Ishikawa (cell line): ENCODE data around the gene CD300E.

ENCODE experiments used
- CEBPB ChIP-seq: IDR thresholded peaks from 2 replicates; pipeline ENCODE4 v1.6.1; 2012
- CREB1 ChIP-seq: IDR thresholded peaks from 2 replicates; pipeline ENCODE4 v1.6.1; 2012; ENCODE audit warnings: low read depth
- EGR1 ChIP-seq: IDR thresholded peaks from 2 replicates; pipeline ENCODE4 v1.6.1; 2012
- EP300 ChIP-seq: IDR thresholded peaks from 2 replicates; pipeline ENCODE4 v1.6.1; 2012; ENCODE audit warnings: borderline replicate concordance
- FOXM1 ChIP-seq: IDR thresholded peaks from 2 replicates; pipeline ENCODE4 v1.6.1; 2012; ENCODE audit warnings: low read depth, borderline replicate concordance
- RAD21 ChIP-seq: IDR thresholded peaks from 2 replicates; pipeline ENCODE4 v1.6.1; 2012; ENCODE audit warnings: low read depth
- REST ChIP-seq: IDR thresholded peaks from 2 replicates; pipeline ENCODE4 v1.6.1; 2012; ENCODE audit warnings: low read depth, mild to moderate bottlenecking
- TAF1 ChIP-seq: IDR thresholded peaks from 2 replicates; pipeline ENCODE4 v1.6.1; 2012; ENCODE audit warnings: low read depth, mild to moderate bottlenecking
- TCF12 ChIP-seq: IDR thresholded peaks from 2 replicates; pipeline ENCODE4 v1.6.1; 2012; ENCODE audit warnings: low read depth
- TEAD4 ChIP-seq: IDR thresholded peaks from 2 replicates; pipeline ENCODE4 v1.6.1; 2012
- USF1 ChIP-seq: IDR thresholded peaks from 2 replicates; pipeline ENCODE4 v1.6.1; 2012
- YY1 ChIP-seq: IDR thresholded peaks from 2 replicates; pipeline ENCODE4 v1.6.1; 2012; ENCODE audit warnings: low read depth
- ZBTB7A ChIP-seq: IDR thresholded peaks from 2 replicates; pipeline ENCODE4 v1.6.1; 2012; ENCODE audit warnings: low read depth

GRCh38 chr17:74604200-74604599, 19.3 kb downstream of the CD300E start:
- TF ChIP-seq YY1 (no peak), ZBTB7A (no peak), TAF1 (no peak), EP300 (no peak), CEBPB (no peak), REST (no peak), USF1 (no peak), CREB1 (no peak), RAD21 (no peak), TCF12 (no peak), FOXM1 (no peak), TEAD4 (no peak), EGR1 (no peak)
